HG02588 (cell line): ENCODE data around the gene MARVELD1.

ENCODE experiments used
- ATAC-seq: cut with Tn5 transposase; IDR thresholded peaks from one replicate; pipeline ENCODE4 v1.9.1; 2021; ENCODE audit warnings: mild to moderate bottlenecking, moderate library complexity; ENCODE audit not compliant: unreplicated experiment

Gene MARVELD1

DNA sequence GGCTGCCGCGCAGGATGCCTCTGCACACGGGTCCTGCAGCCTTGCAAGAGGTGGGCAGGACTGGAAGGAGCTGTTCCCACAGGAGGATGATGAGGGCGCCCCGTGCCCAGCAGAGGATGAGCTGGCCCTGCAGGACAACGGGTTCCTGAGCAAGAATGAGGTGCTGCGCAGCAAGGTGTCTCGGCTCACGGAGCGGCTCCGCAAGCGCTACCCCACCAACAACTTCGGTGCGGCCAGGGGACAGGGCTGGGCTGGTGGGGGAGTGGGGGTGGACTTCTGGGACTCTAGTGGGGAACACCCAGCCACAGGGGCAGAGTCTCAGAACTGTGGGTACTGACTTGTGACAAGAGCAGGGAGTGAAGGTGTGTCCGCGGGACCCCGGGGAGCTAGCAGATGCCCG, 39.4 kb downstream of the MARVELD1 start:
- no peak for ATAC-seq

DNA sequence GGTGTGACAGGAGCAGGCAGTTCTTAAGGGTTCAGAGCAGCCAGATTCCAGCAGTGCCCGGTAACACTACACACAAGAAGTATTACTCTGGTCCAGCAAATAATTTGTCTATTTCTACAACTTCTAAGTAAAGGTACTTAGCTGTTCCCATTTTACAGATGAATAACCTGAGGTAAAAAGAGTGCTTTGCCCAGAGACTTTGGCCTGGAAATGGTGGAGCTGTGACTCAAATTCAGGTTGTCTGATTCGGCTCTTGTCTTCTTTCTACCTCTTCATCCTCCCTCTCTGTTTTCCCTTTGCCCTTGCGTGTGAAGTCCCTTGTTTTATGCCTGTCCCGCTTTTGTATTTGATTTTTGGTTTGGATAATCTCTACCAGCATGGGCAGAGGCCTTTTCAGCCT, 41.2 kb downstream of the MARVELD1 start:
- ATAC-seq, result no peak

DNA sequence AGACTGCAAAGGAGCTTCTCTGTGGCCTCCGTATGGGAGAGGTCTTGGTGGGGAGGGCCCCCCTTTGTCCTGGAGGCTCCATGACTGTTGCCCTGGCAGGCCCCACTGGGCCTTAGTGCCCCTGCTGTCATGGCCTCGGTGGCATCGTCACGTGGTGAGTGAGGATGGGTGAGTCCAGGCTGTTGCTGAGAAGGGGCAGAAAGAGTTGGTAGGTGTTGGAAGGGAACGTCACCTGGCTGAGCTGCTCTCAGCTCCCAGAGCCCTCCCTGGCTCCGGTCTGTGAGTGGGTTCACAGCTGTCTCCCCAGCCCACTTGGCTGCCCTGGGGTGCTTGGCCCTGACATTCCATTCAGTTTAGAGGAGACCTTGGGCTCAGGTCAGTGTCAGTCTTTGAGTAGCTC, 42.2 kb downstream of the MARVELD1 start:
- no peak for ATAC-seq

DNA sequence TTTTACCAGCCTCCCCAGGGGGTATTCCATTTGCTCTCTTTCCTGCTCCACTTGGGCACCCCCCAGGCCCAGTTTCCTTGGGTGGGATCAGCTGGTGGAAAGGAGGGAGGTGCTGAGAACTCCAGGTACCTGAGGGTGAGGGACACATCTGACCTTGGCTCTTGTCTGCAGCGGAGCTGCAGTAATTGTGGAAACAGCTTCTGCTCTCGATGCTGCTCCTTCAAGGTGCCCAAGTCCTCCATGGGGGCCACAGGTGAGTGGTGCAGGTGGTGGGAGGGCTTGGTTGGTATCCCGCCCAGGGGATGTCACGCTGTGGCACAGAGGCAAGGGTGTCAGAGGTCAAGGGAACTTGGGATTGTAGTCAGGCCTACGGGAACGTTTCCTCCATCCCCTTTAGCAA, 43.9 kb downstream of the MARVELD1 start:
- ATAC-seq, result no peak

DNA sequence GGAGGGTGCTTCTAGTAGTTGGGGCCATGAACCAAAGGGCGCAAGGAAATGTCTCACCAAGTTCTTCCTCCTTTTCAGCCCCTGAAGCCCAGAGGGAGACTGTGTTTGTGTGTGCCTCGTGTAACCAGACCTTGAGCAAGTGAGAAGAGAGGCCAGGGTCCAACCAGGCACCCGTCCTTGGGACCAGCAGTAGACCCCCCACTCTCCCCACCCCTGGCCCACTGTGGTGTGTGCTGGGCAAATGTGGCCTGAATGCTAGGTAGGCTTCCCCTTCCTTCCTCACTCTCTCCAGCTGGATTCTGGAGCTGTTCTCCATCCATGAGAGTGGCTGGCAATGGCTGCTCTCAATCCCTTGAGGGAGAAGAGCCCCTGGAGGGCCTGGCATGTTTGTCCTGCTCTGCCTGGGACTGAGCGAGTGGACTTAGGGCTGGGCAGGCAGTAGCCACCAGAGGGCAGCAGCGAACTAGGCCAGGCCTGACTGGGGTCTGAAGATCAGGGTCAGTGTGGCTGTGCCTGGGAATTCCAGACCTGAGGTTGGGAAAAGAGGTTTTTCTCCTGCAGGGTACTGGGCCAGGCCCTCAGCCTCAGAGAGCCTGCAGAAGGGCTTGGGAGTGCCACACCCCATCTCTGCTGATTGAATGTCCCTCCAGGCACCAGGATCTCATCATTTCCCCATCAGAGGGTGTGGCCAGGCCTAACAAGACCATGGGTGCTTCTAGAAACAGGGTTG, 45.8 kb downstream of the MARVELD1 start:
- no peak for ATAC-seq

DNA sequence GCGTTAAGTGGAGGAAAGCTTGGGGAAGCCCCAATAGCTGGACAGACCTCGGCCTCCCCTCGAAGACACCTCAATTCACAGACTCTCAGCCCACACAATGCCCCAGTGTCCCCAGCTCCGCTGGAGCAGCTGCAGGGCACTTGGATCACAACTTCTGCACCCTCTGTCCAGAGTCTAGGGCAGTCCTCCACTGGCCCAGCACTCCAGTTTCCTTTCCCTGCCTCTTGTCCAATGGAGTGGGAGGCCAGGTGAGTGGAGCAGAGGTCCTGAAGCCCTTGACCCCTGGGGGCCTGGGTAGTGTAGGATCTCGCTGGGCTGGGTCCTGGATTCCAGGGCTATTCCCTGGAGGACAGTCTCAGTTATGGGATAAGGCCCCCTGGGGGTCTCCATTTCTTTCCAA, 46.4 kb downstream of the MARVELD1 start:
- ATAC-seq, result no peak

DNA sequence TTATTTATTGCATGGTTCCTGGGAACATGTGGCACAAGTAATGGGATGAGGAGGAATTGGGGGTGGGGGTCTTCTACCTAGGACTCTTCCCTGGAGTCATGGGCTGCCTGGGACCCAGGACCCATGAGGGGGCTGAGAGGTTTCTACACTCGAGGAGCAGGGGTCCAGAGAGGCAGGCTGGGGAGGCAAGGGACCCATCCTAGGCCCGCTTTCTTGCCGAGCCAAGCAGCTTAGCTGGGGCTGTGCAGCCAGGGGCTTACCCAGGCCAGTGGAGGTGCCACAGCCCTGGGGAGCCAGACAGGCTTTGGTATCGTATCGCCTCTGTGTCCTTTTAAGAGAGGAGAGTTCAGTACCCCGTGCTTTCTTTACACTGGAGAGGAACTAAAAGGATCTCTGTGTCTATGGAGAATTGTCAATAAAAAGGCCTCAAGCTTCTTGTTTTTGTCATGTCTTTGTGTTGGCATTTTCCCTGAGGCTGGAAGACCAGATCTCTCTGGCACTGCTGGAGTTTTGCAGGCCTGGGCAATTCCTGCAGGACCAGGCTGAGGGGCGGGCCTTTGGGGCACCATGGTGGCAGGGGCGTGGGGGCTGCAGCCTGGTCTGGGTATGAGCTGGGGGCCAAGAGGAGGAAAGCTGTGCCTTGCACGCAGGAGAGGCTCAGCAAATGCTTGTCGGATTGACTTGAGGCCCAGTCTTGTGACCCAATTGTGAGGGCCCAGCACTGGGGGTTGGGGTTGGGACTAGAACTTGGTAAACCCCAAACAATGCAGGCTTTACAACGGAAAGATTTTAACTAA, 47.1 kb downstream of the MARVELD1 start:
- ATAC-seq, result no peak

DNA sequence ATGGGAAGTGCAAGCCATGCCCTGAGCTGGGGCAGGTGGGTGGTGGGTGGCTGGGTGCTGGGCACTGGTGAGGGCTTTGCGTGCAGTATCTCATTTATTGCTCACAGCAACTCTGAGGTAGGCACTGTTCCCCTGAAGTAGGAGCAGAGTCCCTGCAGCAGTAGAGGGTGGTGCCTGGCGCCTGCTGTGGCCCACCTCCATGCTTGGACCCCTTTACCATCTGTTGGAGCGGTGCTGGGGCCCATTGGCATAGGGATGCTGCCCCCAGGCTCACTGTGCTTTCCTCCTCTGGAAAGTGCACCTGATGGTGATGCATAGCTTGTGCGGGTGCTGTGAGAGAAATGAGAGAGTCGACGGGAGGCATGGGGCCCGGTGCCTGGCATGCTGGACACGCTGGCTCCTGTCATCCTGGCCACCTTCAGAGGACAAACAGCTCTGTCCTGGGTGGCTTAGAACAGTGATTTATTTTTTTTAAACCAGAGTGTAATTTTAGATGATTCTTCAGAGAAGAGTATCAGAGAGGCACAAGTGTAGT, 47.9 kb downstream of the MARVELD1 start:
- no peak for ATAC-seq

DNA sequence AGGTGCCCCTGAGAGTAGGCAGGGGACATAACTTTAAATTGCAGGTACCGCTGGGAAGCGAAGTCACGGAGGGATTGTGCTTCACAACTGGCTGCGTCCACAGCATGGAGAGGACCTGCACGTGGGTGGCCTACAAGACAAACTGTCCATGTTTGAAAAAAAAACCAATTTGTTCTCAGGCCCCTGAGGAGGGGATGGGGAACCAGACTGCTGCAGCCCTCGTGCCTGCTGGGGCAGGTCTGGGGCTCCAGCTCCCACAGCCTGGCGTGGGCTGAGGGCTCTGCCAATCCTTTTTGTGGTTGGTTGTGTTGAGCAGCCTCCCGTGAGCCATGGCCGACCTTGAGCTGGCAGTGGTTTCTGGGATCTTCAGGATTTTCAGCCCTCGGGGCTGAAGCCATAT, 48.5 kb downstream of the MARVELD1 start:
- no peak for ATAC-seq

DNA sequence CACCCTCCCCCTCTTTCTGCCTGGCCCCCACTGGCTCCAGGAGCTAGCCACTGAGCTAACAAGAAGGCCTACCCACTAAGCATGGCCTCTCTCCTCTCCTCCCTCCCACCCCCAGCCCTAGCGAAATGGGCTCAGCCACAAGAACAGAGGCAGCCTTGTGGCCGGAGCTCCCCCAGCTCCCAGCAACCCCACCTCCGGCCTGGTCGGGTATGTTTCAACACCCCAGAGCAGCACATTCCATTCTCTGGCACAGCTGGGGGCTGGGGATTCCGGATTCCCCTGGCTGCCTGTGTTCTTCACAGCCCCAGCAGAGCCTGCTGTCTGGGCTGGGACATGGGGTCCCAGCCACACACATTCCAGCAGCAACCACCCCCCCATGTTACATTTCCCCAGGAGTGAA, 49.3 kb downstream of the MARVELD1 start:
- no peak for ATAC-seq

DNA sequence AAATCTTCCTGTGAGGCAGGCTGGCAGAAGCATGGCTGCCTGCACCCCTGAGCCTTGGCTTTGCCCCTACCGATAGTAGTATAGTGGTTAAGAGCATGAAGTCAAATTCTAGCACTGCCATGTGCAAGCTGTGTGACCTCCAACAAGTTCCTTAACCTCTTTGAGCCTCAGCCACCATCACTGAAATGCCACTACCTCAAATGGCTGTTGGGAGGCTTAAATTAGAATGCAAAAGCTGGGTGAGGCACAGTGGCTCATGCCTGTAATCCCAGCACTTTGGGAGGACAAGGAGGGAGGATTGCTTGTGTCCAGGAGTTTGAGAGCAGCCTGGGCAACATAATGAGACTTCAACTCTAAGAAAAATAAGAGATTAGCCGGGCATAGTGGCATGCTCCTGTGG, 49.9 kb downstream of the MARVELD1 start:
- no peak for ATAC-seq

DNA sequence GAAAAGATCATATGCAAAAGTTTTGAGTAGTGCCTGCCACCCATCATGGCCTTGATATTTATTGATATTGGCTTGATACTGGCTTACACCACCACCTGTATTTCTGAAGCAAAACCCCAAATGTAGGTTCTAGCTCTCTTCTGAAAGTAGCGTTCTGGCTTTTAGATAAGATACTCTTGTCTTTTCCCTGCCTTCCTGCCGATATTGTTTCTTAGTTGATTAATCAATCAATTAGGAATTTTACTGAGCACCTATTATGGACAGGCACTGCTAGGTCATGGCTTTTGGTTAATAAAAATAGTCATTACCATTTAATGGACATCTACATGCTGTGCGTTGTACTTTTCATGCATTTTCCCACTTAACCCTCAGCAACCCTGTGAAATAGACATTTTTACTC, 50.4 kb downstream of the MARVELD1 start:
- no peak for ATAC-seq

DNA sequence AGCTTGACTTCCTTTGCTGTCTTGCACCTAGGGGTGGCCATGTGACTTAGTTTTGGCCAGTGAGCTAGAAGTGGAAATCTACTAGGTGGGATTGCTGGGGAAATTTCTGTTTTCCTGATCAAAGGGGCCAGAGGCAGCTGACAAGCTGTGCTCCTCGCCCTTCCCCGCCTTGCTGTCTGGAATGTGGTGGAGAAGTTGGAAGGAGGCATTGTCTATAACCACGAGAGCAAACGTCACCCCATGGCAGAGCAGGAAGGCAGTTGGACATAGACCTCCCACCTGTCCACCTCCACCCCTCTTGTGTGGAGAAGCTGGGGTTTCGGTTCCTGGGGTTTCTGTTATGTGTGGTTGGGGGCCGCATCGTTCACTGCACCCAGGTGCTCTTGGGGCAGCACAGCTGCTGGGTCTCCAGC, 51.0 kb downstream of the MARVELD1 start:
- ATAC-seq, result no peak

DNA sequence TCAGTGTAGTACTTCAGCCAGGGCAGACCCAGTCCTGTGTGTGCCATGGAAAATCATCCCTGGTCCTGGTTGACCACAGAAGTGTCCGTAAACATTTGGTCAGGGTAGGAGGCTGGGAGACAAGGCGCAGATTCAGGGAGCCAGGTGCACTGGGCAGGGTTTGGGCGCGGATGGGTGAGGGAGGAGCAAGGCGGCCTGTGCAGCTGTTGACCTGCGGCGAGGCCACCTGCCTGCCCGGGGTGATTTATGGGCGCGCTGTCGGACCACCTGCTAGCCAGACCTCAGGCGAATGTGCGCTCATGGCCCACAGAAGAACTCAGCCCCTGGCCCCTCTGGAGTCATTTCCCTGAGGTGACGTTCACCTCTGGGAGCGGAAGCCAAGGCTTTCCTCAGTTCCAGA, 51.7 kb downstream of the MARVELD1 start:
- ATAC-seq, result no peak

DNA sequence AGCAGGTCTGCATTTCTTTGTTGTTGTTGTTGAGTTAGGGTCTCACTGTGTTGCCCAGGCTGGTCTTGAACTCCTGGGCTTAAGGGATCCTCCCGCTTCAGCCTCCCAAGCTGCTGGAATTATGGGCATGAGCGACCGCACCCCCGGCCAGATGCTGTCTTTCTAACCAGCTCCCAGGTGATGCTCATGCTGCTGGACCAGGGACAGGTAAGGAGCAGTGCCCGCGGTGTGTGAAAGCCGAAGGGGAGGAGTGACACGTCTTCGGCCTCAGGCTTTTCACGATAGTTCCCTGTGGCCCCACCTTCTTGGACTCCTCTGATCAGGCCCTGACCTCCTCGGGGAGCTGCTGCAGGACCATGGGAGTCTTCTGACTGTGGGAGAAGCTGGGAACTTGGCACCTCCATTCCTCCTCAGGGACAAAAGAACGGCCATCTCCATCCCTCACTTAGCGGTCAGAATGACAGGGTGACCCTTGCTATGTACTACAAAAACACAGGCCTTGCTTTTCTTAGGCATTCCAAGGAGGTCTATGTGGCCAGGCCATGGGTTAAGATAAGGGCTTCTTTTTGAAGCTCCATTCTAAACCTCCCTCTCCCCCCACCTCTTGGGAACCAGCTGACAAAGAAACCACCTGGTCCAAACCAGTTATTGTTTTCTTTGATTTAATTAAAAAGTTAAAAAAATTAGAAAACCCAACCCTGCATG, 52.7 kb downstream of the MARVELD1 start:
- ATAC-seq, result no peak

DNA sequence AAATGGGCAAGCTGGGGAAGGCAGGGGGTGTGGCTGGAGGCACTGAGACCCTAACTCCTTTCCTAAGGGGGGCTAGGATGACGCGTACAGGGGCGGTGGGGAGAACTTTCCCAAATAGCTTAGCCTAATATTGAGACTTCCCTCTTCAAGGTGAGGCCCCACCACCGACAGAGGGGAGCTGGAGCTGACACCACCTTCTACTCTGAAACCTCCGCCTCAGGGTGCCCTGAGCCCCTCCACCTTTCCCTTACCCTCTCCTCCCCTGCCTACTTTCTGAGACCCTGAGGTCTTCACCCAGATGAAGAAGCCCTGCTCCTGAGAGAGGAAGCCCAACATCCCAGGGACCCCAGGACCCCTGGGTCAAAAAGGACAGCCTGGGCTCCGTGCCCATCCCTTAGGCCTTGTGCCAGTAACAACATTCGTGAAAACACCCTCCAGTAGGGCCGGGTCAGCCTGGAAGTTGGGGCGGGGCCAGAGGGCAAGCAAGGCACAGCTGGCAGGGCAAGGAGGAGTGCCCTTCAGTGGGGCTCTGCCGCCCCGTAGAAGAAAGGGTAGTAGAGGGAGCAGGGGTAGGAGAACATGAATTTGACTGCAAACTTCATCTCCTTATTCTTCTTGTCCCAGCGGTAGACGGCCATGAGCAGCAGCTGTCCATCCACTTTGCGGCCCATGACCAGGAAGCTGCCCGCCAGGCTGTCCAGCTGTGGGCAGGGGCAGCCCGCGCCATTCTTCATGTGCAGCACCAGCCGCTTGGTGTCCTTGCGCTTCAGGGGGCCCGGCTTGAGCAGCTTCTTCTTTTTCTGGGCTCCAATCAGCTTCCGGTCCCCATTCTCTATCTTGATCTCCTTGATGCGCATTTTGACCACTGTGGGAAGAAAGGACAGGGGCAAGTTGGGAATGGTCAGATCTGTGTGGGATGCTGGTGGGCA, 53.7 kb downstream of the MARVELD1 start:
- no peak for ATAC-seq
